Thoracic aorta (tissue), 2 donors: ENCODE measurements around the gene MMP11. TPM values are rescaled to one million over a fixed set of nuclear protein-coding genes. Genes with fewer than 3 reads are reported as not detected.

Source experiments
- ATAC-seq: fragments of 150-250 bp; one replicate; pipeline ENCODE4 v1.8.0; 2017; ENCODE audit warnings: low read depth; ENCODE audit not compliant: insufficient number of reproducible peaks, low FRiP score
- DNase-seq: peaks from one replicate; pipeline ENCODE4 v3.0.0-alpha.2; 2020; ENCODE audit warnings: low spot score
- H3K27ac ChIP-seq, 2 donors: fragments of 200-600 bp; sonication (generic); 1 replicate in 1 of 2; 2 replicates in 1 of 2; pipeline ENCODE4 v1.5.1; 2016; ENCODE audit warnings: mild to moderate bottlenecking in 2 of 2, moderate library complexity in 2 of 2
- H3K27me3 ChIP-seq: fragments of 200-600 bp; sonication (generic); replicated peaks from 2 replicates; pipeline ENCODE4 v1.6.0; 2016; ENCODE audit warnings: mild to moderate bottlenecking; ENCODE audit not compliant: insufficient read depth
- H3K36me3 ChIP-seq: fragments of 200-600 bp; sonication (generic); one replicate; pipeline ENCODE4 v1.5.1; 2016
- H3K4me1 ChIP-seq, 2 donors: fragments of 200-600 bp; sonication (generic); 1 replicate in 1 of 2; 2 replicates in 1 of 2; pipeline versions ENCODE4 v1.5.1 to v1.6.0; 2016; ENCODE audit warnings: low read depth in 2 of 2, mild to moderate bottlenecking in 1 of 2; ENCODE audit not compliant: control insufficient read depth in 1 of 2
- H3K4me3 ChIP-seq: fragments of 200-600 bp; sonication (generic); 2 replicates; pipeline ENCODE4 v1.5.1; 2016; ENCODE audit warnings: mild to moderate bottlenecking
- H3K9me3 ChIP-seq: fragments of 200-600 bp; sonication (generic); 2 replicates; pipeline ENCODE4 v1.5.1; 2016
- CTCF ChIP-seq: fragments of 200-600 bp; sonication (generic); IDR thresholded peaks from one replicate; pipeline ENCODE4 v1.5.1; 2019; ENCODE audit warnings: antibody characterized with exemption
- total RNA-seq, 2 donors: library from RNA; depleted of rRNA; stranded (reverse); fragments of >200 nt; gene quantifications; one replicate each; pipeline versions ENCODE4 v1.1.0 to v1.2.3, GENCODE V29; 2016

Gene MMP11
- total RNA-seq, 2 donors from 2014 or later: 2.0 to 10.2 TPM

- no peaks in the 10 kb centered on the region for H3K9me3 ChIP-seq
- no peak for TF ChIP-seq CTCF
- peaks cover 42% of the 10 kb centered on the region for H3K36me3 ChIP-seq
- ATAC-seq: no peak
- H3K27ac ChIP-seq: no peak overlapping the region
- no peak for DNase-seq
- no peak overlapping the region for H3K4me3 ChIP-seq
- no peaks in the 10 kb centered on the region for H3K27me3 ChIP-seq
- no peaks in the 10 kb centered on the region for H3K4me1 ChIP-seq
Observed at GRCh38 chr22:23803001-23803819, 30.6 kb downstream of the MMP11 start.

- no peak for ATAC-seq
Observed at GRCh38 chr22:23804781-23805291, 32.2 kb downstream of the MMP11 start.

GRCh38 chr22:23806837-23807236 is 34.2 kb downstream of the MMP11 start:
- Histone ChIP-seq H3K4me3 (no peak overlapping the region), H3K27me3 (no peaks in the 10 kb centered on the region), H3K4me1 (no peaks in the 10 kb centered on the region), H3K9me3 (no peaks in the 10 kb centered on the region), H3K27ac (no peak overlapping the region), H3K36me3 (peaks cover 32% of the 10 kb centered on the region)
- no peak for ATAC-seq
- TF ChIP-seq CTCF: no peak
- no peak for DNase-seq

More at GRCh38 chr22:23804781-23805291, 32.2 kb downstream of the MMP11 start:
- no peaks in the 10 kb centered on the region for H3K4me1 ChIP-seq
- H3K27me3 ChIP-seq: no peaks in the 10 kb centered on the region
- no peaks in the 10 kb centered on the region for H3K9me3 ChIP-seq
- peaks cover 43% of the 10 kb centered on the region for H3K36me3 ChIP-seq
- no peak for DNase-seq
- no peak overlapping the region for H3K4me3 ChIP-seq
- no peak for TF ChIP-seq CTCF
- H3K27ac ChIP-seq: no peak overlapping the region

- Histone ChIP-seq H3K27me3 (no peaks in the 10 kb centered on the region), H3K36me3 (peaks cover 27% of the 10 kb centered on the region), H3K27ac (no peak overlapping the region), H3K4me3 (no peak overlapping the region), H3K9me3 (no peaks in the 10 kb centered on the region), H3K4me1 (no peaks in the 10 kb centered on the region)
- ATAC-seq (no peak), DNase-seq (no peak)
- TF ChIP-seq CTCF: no peak
Observed at GRCh38 chr22:23812378-23812777, 39.7 kb downstream of the MMP11 start.

DNA sequence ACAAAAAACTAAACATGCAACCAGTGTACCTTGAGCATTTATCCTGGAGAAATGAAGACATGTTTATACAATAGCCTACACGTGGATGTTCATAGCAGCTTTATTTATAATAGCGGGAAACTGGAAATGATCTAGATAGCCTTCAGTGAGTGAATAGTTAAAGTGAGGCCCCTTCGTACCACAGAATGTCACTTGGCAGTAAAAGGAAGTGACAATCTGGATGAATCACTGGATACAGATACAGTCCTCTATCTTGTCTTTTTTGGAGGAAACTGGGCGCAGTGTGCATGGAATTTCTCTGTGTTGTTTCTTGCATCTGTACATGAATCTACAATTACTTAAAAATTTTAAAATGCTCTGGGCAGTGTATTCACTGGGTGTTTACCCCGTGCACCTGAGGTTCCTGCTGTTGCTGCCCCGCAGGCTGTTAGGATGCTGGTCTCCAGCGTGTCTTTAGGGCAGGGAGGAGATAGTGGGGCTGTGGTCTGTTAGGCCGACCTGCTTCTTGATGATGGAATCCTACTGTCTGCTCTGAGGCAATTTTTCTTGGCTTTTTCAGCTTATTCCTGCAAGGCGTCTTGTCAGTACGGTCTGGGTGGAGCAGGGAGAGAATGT is 43.0 kb downstream of the MMP11 start:
- Histone ChIP-seq H3K4me1 (no peaks in the 10 kb centered on the region), H3K27ac (no peak overlapping the region), H3K4me3 (no peak overlapping the region), H3K9me3 (no peaks in the 10 kb centered on the region), H3K27me3 (no peaks in the 10 kb centered on the region), H3K36me3 (peaks cover 30% of the 10 kb centered on the region)
- ATAC-seq (no peak), DNase-seq (no peak)
- TF ChIP-seq CTCF: no peak
